ENCODE measurements around the gene WDR72. TPM values are rescaled to one million over a fixed set of nuclear protein-coding genes. Genes with fewer than 3 reads are reported as not detected.
"Not testable (repeated sequence)": the region's sequence is repeated elsewhere in the genome, so short reads cannot be mapped to it uniquely, and the experiment has no call there.

The WDR72 gene
- total and polyA plus RNA-seq, 11 donors, result 0.01 to 0.11 (median 0.08) TPM; not detected in 8

- TF ChIP-seq POLR2A (IDR thresholded peaks at IDR 0.05) (no peak), CTCF (IDR thresholded peaks at IDR 0.05) (no peak)
- WGBS, 4 donors, result 61 to 68% (median 63%) methylated on average over 9 of the region's 9 CpGs
- Histone ChIP-seq H3K4me1 (no peaks in the 10 kb centered on the region), H3K27me3 (peaks cover 0 to 11% (median 0%) of the 10 kb centered on the region in 9 donors), H3K4me3 (no peak overlapping the region), H3K9me3 (no peaks in the 10 kb centered on the region), H3K27ac (no peak overlapping the region), H3K36me3 (no peaks in the 10 kb centered on the region)
- ATAC-seq (no peak), DNase-seq (no peak)
- intact Hi-C loops (cut with DNase I), result no loop called here
Observed at GRCh38 chr15:53791581-53791980, 32.1 kb upstream of the WDR72 start.

GRCh38 chr15:53789654-53790375 is 30.4 kb upstream of the WDR72 start:
- no peaks in the 10 kb centered on the region for H3K4me1 ChIP-seq
- ATAC-seq (no peak), DNase-seq (no peak)
- 55 to 61% (median 58%) methylated on average over 2 of the region's 2 CpGs for whole genome bisulfite sequencing, 4 donors
- H3K4me3 ChIP-seq, result no peak overlapping the region
- intact Hi-C loops (cut with DNase I), result no loop called here
- no peak overlapping the region for H3K27ac ChIP-seq
- H3K9me3 ChIP-seq, result no peaks in the 10 kb centered on the region
- peaks cover 0 to 11% (median 0%) of the 10 kb centered on the region in 9 donors for H3K27me3 ChIP-seq
- H3K36me3 ChIP-seq, result no peaks in the 10 kb centered on the region
- no peak for TF ChIP-seq POLR2A (IDR thresholded peaks at IDR 0.05)
- TF ChIP-seq CTCF (IDR thresholded peaks at IDR 0.05), result no peak

- WGBS, 4 donors, result 73 to 86% (median 80%) methylated on average over 2 of the region's 2 CpGs
- ATAC-seq (no peak), DNase-seq (no peak)
- Histone ChIP-seq H3K27me3 (no peaks in the 10 kb centered on the region), H3K9me3 (no peaks in the 10 kb centered on the region), H3K4me3 (no peak overlapping the region), H3K27ac (no peak overlapping the region), H3K4me1 (no peaks in the 10 kb centered on the region), H3K36me3 (no peaks in the 10 kb centered on the region)
- intact Hi-C loops (cut with DNase I), result no loop called here
- TF ChIP-seq CTCF (IDR thresholded peaks at IDR 0.05) (no peak), POLR2A (IDR thresholded peaks at IDR 0.05) (no peak)
Observed at GRCh38 chr15:53786401-53786800, 26.9 kb upstream of the WDR72 start.

GRCh38 chr15:53785241-53785640 is 25.8 kb upstream of the WDR72 start:
- intact Hi-C loops (cut with DNase I); H3K27me3 ChIP-seq: not testable (repeated sequence)
- 77 to 88% (median 83%) methylated on average over 2 of the region's 2 CpGs for WGBS, 4 donors

GRCh38 chr15:53762916-53763315 is 3.5 kb upstream of the WDR72 start:
- DNase-seq (no peak), ATAC-seq (no peak)
- no peaks in the 10 kb centered on the region for H3K9me3 ChIP-seq
- no peaks in the 10 kb centered on the region for H3K36me3 ChIP-seq
- H3K27ac ChIP-seq, result no peak overlapping the region
- no peak overlapping the region for H3K4me3 ChIP-seq
- intact Hi-C loops (cut with DNase I), result no loop called here
- peaks cover 0 to 6% (median 0%) of the 10 kb centered on the region in 12 donors for H3K4me1 ChIP-seq
- 75 to 88% (median 78%) methylated on average over 2 of the region's 2 CpGs for WGBS, 4 donors
- H3K27me3 ChIP-seq, result peaks cover 3 to 48% (median 13%) of the 10 kb centered on the region in 9 donors
- no peak for TF ChIP-seq CTCF (IDR thresholded peaks at IDR 0.05)
- TF ChIP-seq POLR2A (IDR thresholded peaks at IDR 0.05), result no peak

More at GRCh38 chr15:53785241-53785640, 25.8 kb upstream of the WDR72 start:
- not testable (repeated sequence) for H3K27ac ChIP-seq, H3K4me1 ChIP-seq, H3K4me3 ChIP-seq, H3K36me3 ChIP-seq, DNase-seq, H3K9me3 ChIP-seq, ATAC-seq

All from heart left ventricle (tissue), 16 donors.